Measurements from ENCODE around the gene COX8A. TPM values are rescaled to one million over a fixed set of nuclear protein-coding genes. Genes with fewer than 3 reads are reported as not detected.

The COX8A gene
- total RNA-seq, 2 donors from 2014 or later, result 830 to 1,057 TPM

DNA sequence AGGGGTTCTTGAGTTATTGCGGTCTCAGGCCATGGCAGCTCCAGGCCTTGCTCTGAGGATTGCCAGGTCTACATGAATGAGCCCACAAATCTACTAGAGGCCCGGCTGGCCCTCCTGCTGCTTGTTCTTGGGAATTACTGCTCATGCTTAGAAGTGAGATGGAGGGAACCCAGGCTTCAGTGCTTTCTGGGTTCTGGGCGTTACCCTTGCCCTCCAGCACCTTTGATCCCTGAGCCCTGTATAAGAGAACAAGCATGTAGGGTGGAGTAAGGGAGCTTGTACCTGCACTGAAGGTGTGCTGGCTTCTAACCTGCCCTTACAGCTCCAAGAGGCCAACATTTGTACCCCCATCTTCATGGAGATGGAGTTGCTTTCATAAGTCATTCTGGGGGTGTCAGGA lies 31.6 kb upstream of the COX8A start:
- Histone ChIP-seq H3K4me3 (no peak overlapping the region), H3K36me3 (peaks cover 18% of the 10 kb centered on the region), H3K27me3 (no peaks in the 10 kb centered on the region), H3K9me3 (no peaks in the 10 kb centered on the region), H3K27ac (no peak overlapping the region), H3K4me1 (peaks cover 0 to 59% of the 10 kb centered on the region in 2 donors)
- no peak for DNase-seq (ENCODE audit: low spot score)
- TF ChIP-seq, protein P1, sequence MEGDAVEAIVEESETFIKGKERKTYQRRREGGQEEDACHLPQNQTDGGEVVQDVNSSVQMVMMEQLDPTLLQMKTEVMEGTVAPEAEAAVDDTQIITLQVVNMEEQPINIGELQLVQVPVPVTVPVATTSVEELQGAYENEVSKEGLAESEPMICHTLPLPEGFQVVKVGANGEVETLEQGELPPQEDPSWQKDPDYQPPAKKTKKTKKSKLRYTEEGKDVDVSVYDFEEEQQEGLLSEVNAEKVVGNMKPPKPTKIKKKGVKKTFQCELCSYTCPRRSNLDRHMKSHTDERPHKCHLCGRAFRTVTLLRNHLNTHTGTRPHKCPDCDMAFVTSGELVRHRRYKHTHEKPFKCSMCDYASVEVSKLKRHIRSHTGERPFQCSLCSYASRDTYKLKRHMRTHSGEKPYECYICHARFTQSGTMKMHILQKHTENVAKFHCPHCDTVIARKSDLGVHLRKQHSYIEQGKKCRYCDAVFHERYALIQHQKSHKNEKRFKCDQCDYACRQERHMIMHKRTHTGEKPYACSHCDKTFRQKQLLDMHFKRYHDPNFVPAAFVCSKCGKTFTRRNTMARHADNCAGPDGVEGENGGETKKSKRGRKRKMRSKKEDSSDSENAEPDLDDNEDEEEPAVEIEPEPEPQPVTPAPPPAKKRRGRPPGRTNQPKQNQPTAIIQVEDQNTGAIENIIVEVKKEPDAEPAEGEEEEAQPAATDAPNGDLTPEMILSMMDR (IDR thresholded peaks at IDR 0.05), result no peak

- Histone ChIP-seq H3K4me1 (peaks cover 0 to 43% of the 10 kb centered on the region in 2 donors), H3K36me3 (peaks cover 30% of the 10 kb centered on the region), H3K4me3 (no peak overlapping the region), H3K27ac (peak overlapping the region; percentile 78 to 79), H3K27me3 (no peaks in the 10 kb centered on the region), H3K9me3 (no peaks in the 10 kb centered on the region)
- TF ChIP-seq, protein P1 (IDR thresholded peaks at IDR 0.05), result no peak
- peak; percentile 62 for DNase-seq (ENCODE audit: low spot score)
These were observed 29.4 kb upstream of the COX8A start for GRCh38 chr11:63944987-63945386.

DNA sequence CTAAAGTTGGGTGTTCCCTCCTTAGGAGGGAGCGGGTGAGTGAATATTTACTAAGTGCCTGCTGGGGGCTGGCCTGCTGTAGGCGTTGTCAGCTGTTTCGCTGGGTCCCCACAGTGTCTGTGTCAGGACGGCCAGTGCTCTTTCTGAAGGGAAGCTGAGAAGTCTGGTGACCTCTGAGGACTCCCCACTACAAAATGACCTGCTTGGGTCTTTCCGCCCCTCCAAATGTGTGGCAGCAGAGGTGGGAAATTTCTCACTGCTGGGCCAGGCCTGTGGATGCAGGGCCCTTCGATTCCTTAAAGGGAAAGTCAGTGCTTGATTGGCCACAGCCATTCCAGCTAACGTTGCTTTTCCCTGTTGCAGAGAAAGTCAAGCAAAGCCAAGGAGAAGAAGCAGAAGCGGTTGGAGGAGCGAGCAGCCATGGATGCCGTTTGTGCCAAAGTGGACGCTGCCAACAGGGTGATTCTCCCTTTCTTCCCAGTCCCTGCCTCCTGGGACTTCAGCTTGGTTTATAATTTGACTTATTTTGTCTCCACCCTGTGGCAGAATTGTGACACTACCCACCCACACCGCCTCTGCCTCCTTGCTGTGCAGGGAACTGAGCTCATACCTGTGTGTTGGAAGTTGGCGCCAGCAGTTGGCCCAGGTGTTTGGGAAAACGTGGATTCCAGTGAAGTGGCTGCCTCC lies 28.8 kb upstream of the COX8A start:
- Histone ChIP-seq H3K27me3 (no peaks in the 10 kb centered on the region), H3K4me1 (peaks cover 0 to 39% of the 10 kb centered on the region in 2 donors), H3K27ac (peak overlapping the region; percentile 78 to 79), H3K36me3 (peaks cover 34% of the 10 kb centered on the region), H3K9me3 (no peaks in the 10 kb centered on the region), H3K4me3 (peak overlapping the region; percentile 4 to 22)
- DNase-seq (ENCODE audit: low spot score), result peak; percentile 78
- TF ChIP-seq, protein P1 (IDR thresholded peaks at IDR 0.05), result peak; percentile 63 to 90

GRCh38 chr11:63951779-63952536 lies 22.5 kb upstream of the COX8A start:
- Histone ChIP-seq H3K27me3 (no peaks in the 10 kb centered on the region), H3K36me3 (peaks cover 70% of the 10 kb centered on the region), H3K9me3 (no peaks in the 10 kb centered on the region), H3K4me3 (no peak overlapping the region), H3K4me1 (no peaks in the 10 kb centered on the region), H3K27ac (no peak overlapping the region)
- TF ChIP-seq, protein P1 (IDR thresholded peaks at IDR 0.05), result no peak
- no peak for DNase-seq (ENCODE audit: low spot score)

- Histone ChIP-seq H3K9me3 (no peaks in the 10 kb centered on the region), H3K27me3 (no peaks in the 10 kb centered on the region), H3K36me3 (peaks cover 64% of the 10 kb centered on the region), H3K4me1 (no peaks in the 10 kb centered on the region), H3K27ac (no peak overlapping the region), H3K4me3 (no peak overlapping the region)
- DNase-seq (ENCODE audit: low spot score), result no peak
- TF ChIP-seq, protein P1 (IDR thresholded peaks at IDR 0.05), result no peak
These were observed 21.9 kb upstream of the COX8A start for GRCh38 chr11:63952570-63952969.

All from right atrium auricular region (tissue), 2 donors.